Sigmoid colon (tissue), 4 donors: ENCODE data around the gene TPK1.

ENCODE experiments used
- CTCF ChIP-seq, 4 experiments: fragments of 450-650 bp in 3 of 4; fragments of 200-600 bp in 1 of 4; IDR thresholded peaks; one replicate each; pipeline ENCODE4 v1.5.1; 2016 to 2019; ENCODE audit warnings: antibody characterized with exemption in 4 of 4, mild to moderate bottlenecking in 3 of 4, moderate library complexity in 2 of 4
- EP300 ChIP-seq, 4 donors: sonication (generic); formaldehyde crosslinking; IDR thresholded peaks; one replicate each; pipeline ENCODE4 v1.6.1; 2017; ENCODE audit warnings: antibody characterized with exemption in 4 of 4
- POLR2A ChIP-seq, 2 donors: fragments of 450-650 bp; IDR thresholded peaks; one replicate each; pipeline ENCODE4 v1.6.1; 2016; ENCODE audit warnings: antibody characterized with exemption in 2 of 2, mild to moderate bottlenecking in 2 of 2, moderate library complexity in 2 of 2

GRCh38 chr7:144474363-144474762, 361.5 kb downstream of the TPK1 start:
- TF ChIP-seq EP300 (IDR thresholded peaks at IDR 0.05), result no peak
- TF ChIP-seq POLR2A (IDR thresholded peaks at IDR 0.05), result no peak
- TF ChIP-seq CTCF (IDR thresholded peaks at IDR 0.05), result no peak
